K562 (cell line): ENCODE results near the gene TP53TG5. TPM values are rescaled to one million over a fixed set of nuclear protein-coding genes. Genes with fewer than 3 reads are reported as not detected.

Source experiments
- CEBPB ChIP-seq: fragments of 450-650 bp; IDR thresholded peaks from 2 replicates; pipeline ENCODE4 v1.6.1; 2016; ENCODE audit warnings: missing genetic modification characterization, missing compliant biosample characterization
- CXXC5 ChIP-seq: fragments of 250-450 bp; sonication (Bioruptor Pico); IDR thresholded peaks from 2 replicates; pipeline ENCODE4 v1.8.0; 2022; ENCODE audit warnings: inconsistent platforms, mild to moderate bottlenecking, moderate library complexity
- DEAF1 ChIP-seq: fragments of 450-650 bp; formaldehyde crosslinking; IDR thresholded peaks from 2 replicates; pipeline ENCODE4 v1.4.0; 2020; ENCODE audit warnings: mild to moderate bottlenecking, moderate library complexity
- ETV1 ChIP-seq: fragments of 450-650 bp; conservative IDR thresholded peaks from 2 replicates; pipeline ENCODE4 v1.6.1; 2016; ENCODE audit warnings: missing genetic modification characterization, control low read depth, low read depth, missing compliant biosample characterization
- MGA ChIP-seq: fragments of 450-650 bp; IDR thresholded peaks from 2 replicates; pipeline ENCODE4 v1.6.1; 2016; ENCODE audit warnings: mild to moderate bottlenecking, moderate library complexity
- MITF ChIP-seq: IDR thresholded peaks from 2 replicates; pipeline ENCODE4 v1.6.1; 2014; ENCODE audit warnings: antibody characterized with exemption
- PPARD ChIP-seq: fragments of 250-450 bp; sonication (Bioruptor Pico); IDR thresholded peaks from 2 replicates; pipeline ENCODE4 v1.8.0; 2022; ENCODE audit warnings: inconsistent platforms, mild to moderate bottlenecking, moderate library complexity
- SMARCA4 ChIP-seq: fragments of 450-650 bp; IDR thresholded peaks from 2 replicates; pipeline ENCODE4 v1.6.1; 2016
- STAG1 ChIP-seq: sonication (generic); formaldehyde crosslinking; IDR thresholded peaks from 2 replicates; pipeline ENCODE4 v1.5.0; 2020; ENCODE audit warnings: missing genetic modification reagents, borderline replicate concordance
- ZBTB5 ChIP-seq: fragments of 450-650 bp; IDR thresholded peaks from 2 replicates; pipeline ENCODE4 v1.6.1; 2017; ENCODE audit warnings: antibody characterized with exemption
- ZNF41 ChIP-seq: fragments of 250-450 bp; sonication (Bioruptor Pico); conservative IDR thresholded peaks from 2 replicates; pipeline ENCODE4 v1.4.0; 2020; ENCODE audit warnings: mild to moderate bottlenecking
- ZNF644 ChIP-seq: fragments of 200-800 bp; sonication (Bioruptor generic); IDR thresholded peaks from 2 replicates; pipeline ENCODE4 v1.6.1; 2016; ENCODE audit warnings: low read depth, missing genetic modification characterization, missing compliant biosample characterization
- polyA plus RNA-seq, 8 experiments: library from polyadenylated mRNA; depleted of rRNA in 4 of 8; stranded (reverse) in 5 of 8; unstranded in 3 of 8; fragments of >200 nt; fragmentation: Nextera tagmentation in 2 of 8; fragmentation: Illumina TruSeq in 1 of 8; extraction: Ambion mirVana in 2 of 8; extraction: Trizol in 1 of 8; gene quantifications; 2 replicates each; pipeline versions ENCODE4 v1.2.1 to v1.2.3, GENCODE V29; 2011 to 2014; ENCODE audit warnings: inconsistent platforms in 1 of 8, missing spikeins in 1 of 8
- total RNA-seq, 7 experiments: library from RNA; depleted of rRNA in 6 of 7; stranded (reverse); fragments of >200 nt in 6 of 7; fragmentation: Illumina TruSeq in 2 of 7; extraction: Trizol in 2 of 7; gene quantifications; 2 replicates each; pipeline versions ENCODE4 v1.2.1 to v1.2.3, GENCODE V29; 2011 to 2021; ENCODE audit warnings: low replicate concordance in 1 of 7

Gene TP53TG5
- total and polyA plus RNA-seq, 9 of the 15 experiments (the other 6 are each of a cell fraction or from before 2014, with no cell fraction given), result 0.04 to 0.05 (median 0.04) TPM; not detected in 6

GRCh38 chr20:45322952-45323383 lies 55.2 kb downstream of the TP53TG5 start (continued):
- TF ChIP-seq MGA (peak; percentile 21; the same call in 1 of the 2 replicates), ZBTB5 (no peak), CEBPB (tag) (0 out of 2 replicates have a peak, but pooled peaks have one; percentile 8), ZNF41 (0 out of 2 replicates have a peak, but pooled peaks have one; percentile 53), PPARD (CRISPR knock-in tag) (no peak), ETV1 (tag) (no peak), CXXC5 (peak; percentile 65), SMARCA4 (0 out of 2 replicates have a peak, but pooled peaks have one; percentile 34), ZNF644 (tag) (no peak), MITF (peak; percentile 94), STAG1 (CRISPR knock-in tag) (peak; percentile 40; the same call in 1 of the 2 replicates), DEAF1 (CRISPR knock-in tag) (peak; percentile 93)
